HG02798 (cell line): ENCODE data around the gene FMN1.

Source experiments
- ATAC-seq: cut with Tn5 transposase; IDR thresholded peaks from one replicate; pipeline ENCODE4 v1.9.1; 2021; ENCODE audit warnings: mild to moderate bottlenecking; ENCODE audit not compliant: unreplicated experiment, poor library complexity

Gene FMN1

GRCh38 chr15:32822739-32823138 lies 371.8 kb downstream of the FMN1 start:
- ATAC-seq, result no peak

GRCh38 chr15:32819448-32819847 lies 375.1 kb downstream of the FMN1 start:
- ATAC-seq, result no peak

- ATAC-seq, result no peak
Measured at GRCh38 chr15:32818758-32819447, 375.6 kb downstream of the FMN1 start.

GRCh38 chr15:32817577-32817976 lies 376.9 kb downstream of the FMN1 start:
- ATAC-seq, result no peak

- ATAC-seq, result no peak
Measured at GRCh38 chr15:32807331-32807730, 387.2 kb downstream of the FMN1 start.

- no peak for ATAC-seq
Measured at GRCh38 chr15:32803631-32804030, 390.9 kb downstream of the FMN1 start.

GRCh38 chr15:32802286-32802936 lies 392.1 kb downstream of the FMN1 start:
- ATAC-seq, result no peak

- no peak for ATAC-seq
Measured at GRCh38 chr15:32799936-32800535, 394.5 kb downstream of the FMN1 start.

GRCh38 chr15:32796856-32797255 lies 397.7 kb downstream of the FMN1 start:
- no peak for ATAC-seq

GRCh38 chr15:32794973-32795372 lies 399.5 kb downstream of the FMN1 start:
- ATAC-seq, result no peak

GRCh38 chr15:32792436-32792835 lies 402.1 kb downstream of the FMN1 start:
- no peak for ATAC-seq

- no peak for ATAC-seq
Measured at GRCh38 chr15:32790352-32790999, 404.0 kb downstream of the FMN1 start.

GRCh38 chr15:32787949-32788348 lies 406.6 kb downstream of the FMN1 start:
- no peak for ATAC-seq

GRCh38 chr15:32786906-32787305 lies 407.6 kb downstream of the FMN1 start:
- ATAC-seq, result no peak

- ATAC-seq, result no peak
Measured at GRCh38 chr15:32784581-32784980, 409.9 kb downstream of the FMN1 start.

GRCh38 chr15:32781781-32782180 lies 412.7 kb downstream of the FMN1 start:
- no peak for ATAC-seq

GRCh38 chr15:32778391-32779176 lies 415.9 kb downstream of the FMN1 start:
- no peak for ATAC-seq

GRCh38 chr15:32775103-32775502 lies 419.4 kb downstream of the FMN1 start:
- ATAC-seq, result no peak

GRCh38 chr15:32774022-32774421 lies 420.5 kb downstream of the FMN1 start:
- no peak for ATAC-seq

- no peak for ATAC-seq
Measured at GRCh38 chr15:32767236-32767635, 427.3 kb downstream of the FMN1 start.
